ENCODE results near the gene VAMP1. TPM values are rescaled to one million over a fixed set of nuclear protein-coding genes. Genes with fewer than 3 reads are reported as not detected.

Gene VAMP1
- total and polyA plus RNA-seq, 10 of the 15 experiments (the other 5 are each of a cell fraction or from before 2014, with no cell fraction given) = 4.8 to 123 (median 27.5) TPM

DNA sequence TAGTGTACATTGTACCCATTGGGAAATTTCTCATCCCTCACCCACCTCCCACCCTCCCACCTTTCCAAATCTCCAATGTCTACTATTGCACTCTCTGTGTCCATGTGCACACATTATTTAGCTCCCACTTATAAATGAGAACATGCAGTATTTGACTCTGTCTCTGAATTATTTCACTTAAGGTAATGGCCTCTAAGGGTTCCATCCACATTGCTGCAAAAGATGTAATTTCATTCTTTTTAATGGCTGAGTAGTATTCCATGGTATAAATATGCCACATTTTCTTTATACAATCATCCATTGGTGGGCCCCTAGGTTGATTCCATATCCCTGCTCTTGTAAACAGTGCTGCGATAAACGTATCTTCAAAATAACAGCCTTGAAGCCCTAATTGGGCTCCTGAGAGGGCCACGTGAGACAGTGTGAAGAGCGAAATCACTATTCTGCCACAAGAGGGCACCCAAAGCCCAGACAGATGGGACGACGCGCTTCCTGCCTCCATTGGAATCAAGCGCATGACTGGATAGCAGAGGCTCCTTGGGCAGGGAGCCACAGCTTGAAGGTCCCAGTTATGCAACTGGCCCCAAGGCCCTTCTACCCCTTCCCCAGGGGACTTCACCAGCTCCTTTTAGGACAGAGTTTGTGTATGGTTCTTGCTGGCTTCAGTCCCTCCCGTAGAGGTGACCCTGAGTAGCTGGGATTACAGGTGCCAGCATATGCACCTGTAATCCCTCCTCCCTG, 47.0 kb downstream of the VAMP1 start (continued):
- TF ChIP-seq MTA2 (IDR thresholded peaks at IDR 0.05; ENCODE audit: low read depth) (no peak), RFX5 (IDR thresholded peaks at IDR 0.05; ENCODE audit: low read depth, low read length) (no peak), TCF3 (IDR thresholded peaks at IDR 0.05; ENCODE audit: borderline replicate concordance, insufficient read depth, low read depth, low read length) (no peak), HDAC2 (IDR thresholded peaks at IDR 0.05) (no peak), ETV6 (conservative IDR thresholded peaks at IDR 0.05 in 1 of 2, IDR thresholded peaks at IDR 0.05 in 1 of 2; ENCODE audit: borderline replicate concordance in 1 of 2, low read depth in 1 of 2) (0 out of 4 replicates have a peak, but pooled peaks of 1 of the 2 experiments have one; percentile 37), POLR2A (IDR thresholded peaks at IDR 0.05; ENCODE audit: low read depth, low read length) (no peak), IKZF1 (conservative IDR thresholded peaks at IDR 0.05) (peak; percentile 88), STAT1 (conservative IDR thresholded peaks at IDR 0.05) (0 out of 2 replicates have a peak, but pooled peaks have one; percentile 57), ATF7 (IDR thresholded peaks at IDR 0.05; ENCODE audit: low read depth) (no peak), CHD2 (IDR thresholded peaks at IDR 0.05; ENCODE audit: borderline replicate concordance, low read depth, low read length) (peak; percentile 51; the same call in 1 of the 2 replicates), FOXM1 (IDR thresholded peaks at IDR 0.05; ENCODE audit: low read depth, low read length) (peak; percentile 48), NFYA (IDR thresholded peaks at IDR 0.05; ENCODE audit: borderline replicate concordance, low read depth, low read length) (no peak), KDM1A (IDR thresholded peaks at IDR 0.05; ENCODE audit: borderline replicate concordance) (no peak), MYC (IDR thresholded peaks at IDR 0.05; ENCODE audit: insufficient read depth, insufficient read length, insufficient replicate concordance, low read length, severe bottlenecking) (no peak), RAD51 (IDR thresholded peaks at IDR 0.05) (peak; percentile 87), WRNIP1 (IDR thresholded peaks at IDR 0.05; ENCODE audit: borderline replicate concordance, low read depth, low read length) (peak; percentile 95), JUND (IDR thresholded peaks at IDR 0.05; ENCODE audit: low read depth, low read length) (no peak), SIN3A (IDR thresholded peaks at IDR 0.05; ENCODE audit: low read depth, low read length) (0 out of 2 replicates have a peak, but pooled peaks have one; percentile 34), SMC3 (IDR thresholded peaks at IDR 0.05; ENCODE audit: borderline replicate concordance, low read length) (peak; percentile 99), DPF2 (IDR thresholded peaks at IDR 0.05) (0 out of 2 replicates have a peak, but pooled peaks have one; percentile 41)
